RCC 7860 (cell line): ENCODE data around the gene AQP11.
"Not testable (repeated sequence)": the region's sequence is repeated elsewhere in the genome, so short reads cannot be mapped to it uniquely, and the experiment has no call there.

ENCODE experiments used
- DNase-seq: peaks from one replicate; pipeline ENCODE4 v3.0.0-alpha.2; 2015; ENCODE audit warnings: low spot score
- FAIRE-seq: peaks from 2 replicates; lab custom pipeline; 2012; peaks lifted over from hg19 to GRCh38; lab: Jason Lieb, UNC

The AQP11 gene

GRCh38 chr11:77589521-77590193 is at the start of gene AQP11:
Gene AQP11, plus strand, starts transcription at chr11:77589953. Its CDS starts 40 bp downstream, at chr11:77589993.
- DNase-seq (peak; percentile 55), FAIRE-seq (no peak)

DNA sequence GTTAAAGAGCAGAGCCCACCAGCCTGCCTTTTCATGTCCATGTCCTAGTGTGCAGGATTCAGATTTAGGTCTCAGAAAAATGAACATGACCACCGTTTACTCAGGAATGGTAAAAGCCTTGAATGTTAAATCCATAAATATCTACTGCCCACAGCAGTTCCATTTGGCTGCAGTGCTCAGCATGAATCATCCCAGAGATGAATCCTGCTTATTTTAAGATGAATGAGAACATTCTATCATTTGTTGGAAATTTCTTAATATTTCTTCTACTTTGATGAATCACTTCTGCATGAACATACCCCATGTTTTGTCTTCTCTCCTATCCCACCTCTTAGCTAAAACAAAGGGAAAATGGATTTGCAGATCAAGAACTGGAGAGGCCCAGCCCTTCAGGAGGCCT is 47.5 kb upstream of the AQP11 start:
- no peak for DNase-seq
- FAIRE-seq = no peak

GRCh38 chr11:77547047-77547836 is 42.5 kb upstream of the AQP11 start:
- DNase-seq = no peak
- FAIRE-seq = no peak

DNA sequence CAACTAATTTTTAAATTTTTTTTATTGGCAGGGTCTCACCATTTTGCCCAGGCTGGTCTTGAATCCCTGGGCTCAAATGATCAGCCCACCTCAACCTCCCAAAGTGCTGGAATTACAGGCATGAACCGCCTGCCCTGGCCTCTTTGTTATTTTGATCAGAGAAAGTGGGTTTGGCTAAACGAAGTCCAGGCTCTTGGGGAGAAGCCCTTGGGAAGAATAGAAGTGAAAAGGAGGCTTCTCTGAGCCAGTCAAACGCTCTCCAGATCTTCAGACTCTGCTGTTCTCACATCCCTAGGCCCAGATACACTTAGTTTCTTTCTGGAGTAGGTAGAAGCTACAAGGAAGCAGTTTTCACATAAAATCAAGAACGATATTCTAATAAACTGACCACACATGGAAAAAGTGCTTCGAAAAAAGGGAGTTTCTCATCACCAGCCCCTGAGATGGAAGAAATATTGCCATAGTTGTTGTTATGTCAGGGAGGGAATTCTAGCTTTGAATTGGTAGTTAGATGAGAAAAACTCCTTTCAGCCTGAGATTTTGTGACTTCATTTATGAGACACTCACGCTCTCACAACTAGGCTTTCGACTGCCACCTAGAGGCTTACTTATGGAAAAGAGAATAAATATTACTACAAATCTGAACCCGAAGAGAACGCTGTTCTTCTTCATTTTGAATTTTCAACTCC is 41.7 kb upstream of the AQP11 start:
- FAIRE-seq (peak; percentile 29), DNase-seq (peak; percentile 42)

DNA sequence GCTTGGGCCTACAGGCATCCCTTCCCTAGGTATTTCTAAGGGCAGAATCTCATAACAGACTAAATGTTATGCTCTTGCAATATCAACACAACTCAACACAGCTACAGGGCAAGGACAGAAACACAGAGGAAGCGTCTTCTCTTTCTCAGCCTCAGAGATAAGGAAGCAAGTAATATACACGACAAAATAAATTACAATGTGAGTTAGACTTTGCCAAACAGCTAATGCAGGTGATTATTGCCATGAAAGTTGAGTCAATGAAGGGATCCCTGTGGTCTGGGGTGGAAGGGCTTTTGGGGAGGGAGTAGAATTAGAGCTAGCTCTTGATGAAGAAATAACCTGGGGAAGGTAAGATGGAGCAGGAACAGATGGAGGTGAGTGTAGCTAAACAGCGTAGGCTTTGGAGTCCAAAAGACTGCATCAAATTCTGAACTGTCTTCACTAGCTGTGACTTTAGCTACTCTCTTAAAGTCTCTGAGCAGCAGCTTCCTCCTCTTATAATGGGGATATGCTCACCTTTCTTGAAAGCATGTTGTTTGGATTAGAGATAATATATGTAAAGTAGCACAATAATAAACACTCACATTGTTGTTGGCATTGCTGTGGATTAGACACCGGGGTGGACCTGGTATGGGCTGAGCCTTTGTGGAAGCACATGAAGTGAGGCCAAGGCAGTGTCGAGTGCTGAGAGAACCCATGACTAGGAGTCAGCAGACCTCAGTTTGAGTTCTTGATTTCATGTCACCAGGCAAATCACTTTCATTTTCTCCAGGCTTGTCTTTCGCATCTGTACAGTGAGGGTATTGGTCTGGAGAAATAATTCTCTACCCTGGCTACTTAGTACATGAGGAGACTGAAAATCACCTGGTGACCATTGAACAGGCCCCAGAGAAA is 41.0 kb upstream of the AQP11 start:
- FAIRE-seq = no peak
- no peak for DNase-seq

- not testable (repeated sequence) for FAIRE-seq, DNase-seq
Observed at GRCh38 chr11:77551426-77551825, 38.3 kb upstream of the AQP11 start.

DNA sequence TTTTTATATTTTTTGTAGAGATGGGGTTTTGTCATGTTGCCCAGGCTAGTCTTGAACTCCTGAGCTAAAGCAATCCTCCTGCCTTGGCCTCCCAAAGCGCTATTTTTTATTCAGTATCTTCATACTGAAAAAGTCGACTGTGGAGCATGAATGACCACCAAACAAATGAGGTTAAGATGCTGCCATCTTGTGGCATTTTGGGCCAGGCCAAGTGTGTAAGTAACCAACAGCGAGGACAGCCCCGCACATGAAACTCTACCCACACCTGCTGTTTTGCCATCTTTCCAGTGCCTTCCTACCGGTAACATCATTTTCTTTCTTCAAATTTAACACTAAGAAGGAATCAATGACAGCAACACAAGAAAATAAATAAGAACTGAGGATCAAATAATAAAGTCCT is 32.2 kb upstream of the AQP11 start:
- FAIRE-seq (no peak), DNase-seq (no peak)

DNA sequence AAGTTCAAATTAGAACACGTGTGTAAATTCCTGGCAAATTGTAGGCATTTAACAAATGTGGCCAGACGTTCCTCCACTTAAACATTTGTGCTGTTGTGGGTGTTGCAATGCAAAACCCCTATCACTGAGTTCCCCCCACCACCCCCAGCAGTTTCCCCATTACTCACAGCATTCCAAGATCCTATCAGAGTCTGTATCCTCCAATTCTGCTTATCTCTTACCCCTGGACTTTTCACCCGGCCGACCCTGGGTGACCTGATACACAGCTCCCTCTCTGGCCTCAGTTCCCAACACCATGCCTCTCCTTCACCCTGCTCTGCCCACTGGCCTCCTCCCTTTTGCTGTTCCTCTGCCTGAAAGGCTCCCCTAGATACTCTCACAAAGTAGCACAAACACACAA is 31.4 kb upstream of the AQP11 start:
- no peak for DNase-seq
- no peak for FAIRE-seq

- DNase-seq (peak; percentile 87), FAIRE-seq (peak; percentile 77)
Observed at GRCh38 chr11:77559686-77560401, 29.9 kb upstream of the AQP11 start.

- DNase-seq (peak; percentile 87), FAIRE-seq (peak; percentile 71)
Observed at GRCh38 chr11:77560605-77561004, 29.1 kb upstream of the AQP11 start.

DNA sequence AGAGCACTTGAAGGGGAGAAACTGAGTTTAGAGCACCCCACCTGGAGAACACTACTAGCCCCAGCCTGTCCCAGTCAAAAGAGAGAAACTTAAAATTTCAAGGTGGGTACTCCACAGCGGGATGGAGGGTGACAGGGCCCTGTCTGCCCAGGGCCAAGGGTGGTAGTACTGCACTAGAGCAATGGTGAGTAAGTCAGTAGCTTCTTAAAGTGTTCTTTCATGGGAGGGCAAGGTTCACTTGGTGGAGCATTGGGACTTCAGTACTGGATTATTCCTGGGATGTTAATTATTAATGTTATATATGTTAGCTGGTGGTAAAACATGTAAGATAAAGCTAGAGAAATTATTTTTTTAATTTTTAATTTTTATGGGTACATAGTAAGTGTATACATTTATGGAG is 28.5 kb upstream of the AQP11 start:
- no peak for FAIRE-seq
- no peak for DNase-seq

DNA sequence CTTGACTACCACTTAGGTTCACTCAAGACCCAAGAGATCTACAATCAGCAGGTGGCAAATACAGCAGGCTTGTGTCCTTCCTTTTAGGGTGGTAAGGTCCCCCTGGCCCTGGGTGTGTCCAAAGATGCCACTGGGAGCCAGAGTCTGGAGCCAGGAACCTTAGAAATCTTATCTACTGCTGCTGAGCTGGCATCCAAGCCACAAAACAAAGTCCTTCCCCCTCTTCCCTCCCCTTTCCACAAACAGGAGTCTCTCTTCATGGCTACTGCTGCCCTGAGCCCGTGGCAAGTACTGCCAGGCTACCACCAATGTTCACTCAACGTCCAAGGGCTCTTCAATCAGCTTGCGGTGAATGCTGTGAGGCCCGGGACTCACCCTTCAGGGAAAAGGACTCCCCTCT is 21.4 kb upstream of the AQP11 start:
- FAIRE-seq = no peak
- no peak for DNase-seq

DNA sequence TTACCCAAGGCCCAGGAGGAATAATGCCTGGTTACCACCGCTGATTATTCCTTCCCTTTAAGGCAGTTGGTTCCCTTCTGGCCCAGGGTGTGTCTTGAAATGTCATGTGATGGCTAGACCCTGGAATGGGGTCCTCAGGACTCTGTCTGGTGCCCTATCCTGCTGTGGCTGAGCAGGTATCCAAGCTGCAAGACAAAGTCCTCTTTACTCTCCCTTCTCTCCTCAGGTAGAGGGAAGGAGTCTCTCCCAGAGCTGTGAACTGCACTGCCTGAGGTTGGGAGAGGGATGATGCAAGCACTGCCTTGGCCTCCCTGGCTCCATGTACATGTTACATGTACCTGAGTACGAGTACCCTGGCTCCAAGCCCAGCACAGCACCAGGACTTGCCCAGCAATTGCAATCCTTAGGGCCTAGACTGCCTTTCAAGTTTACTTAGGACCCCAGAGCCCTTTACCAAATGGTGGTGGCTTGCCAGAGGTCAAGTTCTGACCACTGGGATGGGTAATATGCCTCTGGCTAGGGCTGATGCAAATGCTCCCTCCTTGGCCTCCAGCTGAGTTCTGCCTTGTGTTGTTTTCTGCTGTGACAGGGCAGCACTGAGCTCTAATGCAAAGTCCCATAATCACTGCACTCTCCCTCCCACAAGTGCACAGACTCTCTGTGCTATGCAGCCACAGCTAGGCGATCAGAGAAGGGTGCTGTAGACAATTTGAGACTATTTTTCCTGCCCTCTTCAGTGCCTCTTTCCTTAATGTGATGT is 20.7 kb upstream of the AQP11 start:
- no peak for FAIRE-seq
- no peak for DNase-seq

GRCh38 chr11:77569676-77570070 is 20.1 kb upstream of the AQP11 start:
- FAIRE-seq (no peak), DNase-seq (no peak)

DNA sequence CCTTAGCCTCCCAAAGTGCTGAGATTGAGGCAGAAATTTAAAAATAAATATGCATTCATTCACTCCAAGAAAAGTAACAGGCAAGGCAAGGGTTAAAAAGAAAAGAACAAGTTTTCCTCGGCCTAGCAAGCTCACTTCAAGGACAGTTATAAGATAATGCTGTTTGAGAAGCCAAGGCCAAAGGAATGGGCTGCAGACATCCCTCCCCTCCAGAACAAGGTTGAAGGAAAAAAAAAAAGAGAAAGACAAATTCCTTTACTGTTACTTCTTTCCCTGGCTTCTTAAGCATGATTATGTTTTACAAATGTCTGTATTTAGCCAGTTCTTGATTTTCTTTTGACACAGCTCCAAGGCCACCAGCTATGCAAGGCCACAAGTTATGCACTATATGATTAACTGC is 18.9 kb upstream of the AQP11 start:
- DNase-seq, FAIRE-seq: not testable (repeated sequence)

DNA sequence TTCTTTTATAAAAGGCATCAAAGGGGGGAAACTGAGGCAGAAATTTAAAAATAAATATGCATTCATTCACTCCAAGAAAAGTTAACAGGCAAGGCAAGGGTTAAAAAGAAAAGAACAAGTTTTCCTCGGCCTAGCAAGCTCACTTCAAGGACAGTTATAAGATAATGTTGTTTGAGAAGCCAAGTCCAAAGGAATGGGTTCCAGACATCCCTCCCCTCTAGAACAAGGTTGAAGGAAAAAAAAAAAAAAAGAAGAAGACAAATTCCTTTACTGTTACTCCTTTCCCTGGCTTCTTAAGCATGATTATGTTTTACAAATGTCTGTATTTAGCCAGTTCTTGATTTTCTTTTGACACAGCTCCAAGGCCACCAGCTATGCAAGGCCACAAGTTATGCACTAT is 14.3 kb upstream of the AQP11 start:
- FAIRE-seq, DNase-seq: not testable (repeated sequence)

- FAIRE-seq (no peak), DNase-seq (peak; percentile 14)
Observed at GRCh38 chr11:77580712-77581337, 8.9 kb upstream of the AQP11 start.

GRCh38 chr11:77589181-77589520 is 602 bp upstream of the AQP11 start:
- no peak for DNase-seq
- no peak for FAIRE-seq

- FAIRE-seq (no peak), DNase-seq (no peak)
Observed at GRCh38 chr11:77590194-77590782, 535 bp downstream of the AQP11 start.
